ENCODE measurements around the gene PTPN22.

Gene PTPN22

GRCh38 chr1:113895098-113895497 lies 23.6 kb upstream of the PTPN22 start:
- H3K9me3 ChIP-seq: no peaks in the 10 kb centered on the region
- no peak overlapping the region for H3K4me3 ChIP-seq (ENCODE audit: low read depth in 1 of 2, low read length in 1 of 2)
- H3K27me3 ChIP-seq: no peaks in the 10 kb centered on the region
- peak overlapping the region; percentile 0 for H3K27ac ChIP-seq
- TF ChIP-seq CTCF (IDR thresholded peaks at IDR 0.05): no peak
- peaks cover 18 to 50% of the 10 kb centered on the region in 2 experiments for H3K4me1 ChIP-seq (ENCODE audit: control insufficient read depth in 1 of 2, insufficient read depth in 1 of 2, low read depth in 1 of 2, low read length in 1 of 2)
- H3K36me3 ChIP-seq: peaks cover 16% of the 10 kb centered on the region

- H3K27ac ChIP-seq: peak overlapping the region; percentile 27
- peaks cover 16% of the 10 kb centered on the region for H3K36me3 ChIP-seq
Measured at GRCh38 chr1:113893267-113893666, 21.8 kb upstream of the PTPN22 start.

GRCh38 chr1:113891631-113892220 lies 20.2 kb upstream of the PTPN22 start:
- no peaks in the 10 kb centered on the region for H3K27me3 ChIP-seq
- peaks cover 16% of the 10 kb centered on the region for H3K36me3 ChIP-seq
- no peaks in the 10 kb centered on the region for H3K9me3 ChIP-seq
- no peak for TF ChIP-seq CTCF (IDR thresholded peaks at IDR 0.05)
- H3K4me3 ChIP-seq (ENCODE audit: low read depth in 1 of 2, low read length in 1 of 2): no peak overlapping the region
- H3K4me1 ChIP-seq (ENCODE audit: control insufficient read depth in 1 of 2, insufficient read depth in 1 of 2, low read depth in 1 of 2, low read length in 1 of 2): peaks cover 16 to 44% of the 10 kb centered on the region in 2 experiments
- peak overlapping the region; percentile 33 for H3K27ac ChIP-seq

More at GRCh38 chr1:113893267-113893666, 21.8 kb upstream of the PTPN22 start:
- no peak overlapping the region for H3K4me3 ChIP-seq (ENCODE audit: low read depth in 1 of 2, low read length in 1 of 2)
- no peaks in the 10 kb centered on the region for H3K27me3 ChIP-seq
- TF ChIP-seq CTCF (IDR thresholded peaks at IDR 0.05): no peak
- H3K9me3 ChIP-seq: no peaks in the 10 kb centered on the region
- peaks cover 9 to 42% of the 10 kb centered on the region in 2 experiments for H3K4me1 ChIP-seq (ENCODE audit: control insufficient read depth in 1 of 2, insufficient read depth in 1 of 2, low read depth in 1 of 2, low read length in 1 of 2)

- Histone ChIP-seq H3K27me3 (no peaks in the 10 kb centered on the region), H3K36me3 (peaks cover 13% of the 10 kb centered on the region), H3K27ac (no peak overlapping the region), H3K4me1 (ENCODE audit: control insufficient read depth in 1 of 2, insufficient read depth in 1 of 2, low read depth in 1 of 2, low read length in 1 of 2) (peaks cover 26 to 47% of the 10 kb centered on the region in 2 experiments), H3K4me3 (ENCODE audit: low read depth in 1 of 2, low read length in 1 of 2) (no peak overlapping the region), H3K9me3 (no peaks in the 10 kb centered on the region)
- no peak for TF ChIP-seq CTCF (IDR thresholded peaks at IDR 0.05)
Measured at GRCh38 chr1:113890816-113891215, 19.3 kb upstream of the PTPN22 start.

- TF ChIP-seq CTCF (IDR thresholded peaks at IDR 0.05): no peak
- H3K9me3 ChIP-seq: no peaks in the 10 kb centered on the region
- no peaks in the 10 kb centered on the region for H3K36me3 ChIP-seq
- H3K4me1 ChIP-seq (ENCODE audit: control insufficient read depth in 1 of 2, insufficient read depth in 1 of 2, low read depth in 1 of 2, low read length in 1 of 2): peaks cover 49 to 74% of the 10 kb centered on the region in 2 experiments
- H3K27ac ChIP-seq: peak within 1 kb of the TSS; percentile 83
- no peaks in the 10 kb centered on the region for H3K27me3 ChIP-seq
- H3K4me3 ChIP-seq (ENCODE audit: low read depth in 1 of 2, low read length in 1 of 2): peak within 1 kb of the TSS; percentile 6 to 44
Measured at GRCh38 chr1:113887402-113888175, 16.1 kb upstream of the PTPN22 start, which contains the start of gene BCL2L15. Gene BCL2L15 (minus strand): TSS chr1:113887581. CDS start chr1:113887375, 206 bp downstream.
